Gastrocnemius medialis (tissue), 4 donors: ENCODE measurements around the gene CADM3.

Source experiments
- POLR2A ChIP-seq, 2 donors: fragments of 450-650 bp; IDR thresholded peaks; one replicate each; pipeline ENCODE4 v1.6.1; 2017; ENCODE audit warnings: antibody characterized with exemption in 2 of 2, mild to moderate bottlenecking in 2 of 2, moderate library complexity in 2 of 2
- TF ChIP-seq, protein P1 (sequence below), 5 experiments: fragments of 450-650 bp in 3 of 5; fragments of 200-600 bp in 2 of 5; sonication (generic) in 2 of 5; IDR thresholded peaks in 4 of 5; conservative IDR thresholded peaks in 1 of 5; 1 replicate in 4 of 5; 2 replicates in 1 of 5; pipeline ENCODE4 v1.5.1; 2016 to 2019; ENCODE audit warnings: antibody characterized with exemption in 5 of 5, mild to moderate bottlenecking in 3 of 5, moderate library complexity in 3 of 5

DNA sequence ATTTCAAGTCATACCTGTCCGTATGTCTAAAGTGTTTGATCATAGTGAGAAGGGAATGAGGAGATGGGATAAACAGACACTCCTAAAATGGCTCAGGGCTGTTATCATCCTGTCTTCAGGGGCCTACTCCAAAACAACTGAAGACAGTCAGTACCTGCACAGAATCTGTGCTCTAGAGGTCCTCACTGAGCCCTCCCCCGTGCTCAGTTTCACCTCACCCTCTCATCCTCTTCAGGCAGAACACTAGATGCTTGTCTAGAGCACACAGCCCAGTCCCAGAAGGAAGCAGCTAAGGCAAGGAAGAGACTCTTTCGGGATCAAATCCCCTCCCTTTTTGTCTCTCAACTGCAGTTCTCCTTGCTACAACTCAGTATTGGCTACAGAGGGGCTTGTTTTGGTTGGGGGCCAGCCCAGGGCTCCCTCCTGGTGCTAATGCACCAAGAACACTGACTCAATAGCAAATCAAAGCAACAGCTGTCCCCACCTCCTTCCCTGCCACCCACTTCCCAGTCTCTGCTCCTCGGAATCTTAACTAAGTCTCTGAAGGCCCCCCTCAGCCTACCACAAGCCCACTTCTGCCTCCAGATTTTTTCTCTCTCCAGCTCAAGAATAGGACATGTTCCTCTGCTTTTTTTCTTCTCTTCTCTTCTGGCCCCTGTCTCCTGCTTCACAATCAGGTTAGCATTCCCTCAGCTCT is 10.1 kb downstream of the CADM3 start:
- TF ChIP-seq, protein P1, sequence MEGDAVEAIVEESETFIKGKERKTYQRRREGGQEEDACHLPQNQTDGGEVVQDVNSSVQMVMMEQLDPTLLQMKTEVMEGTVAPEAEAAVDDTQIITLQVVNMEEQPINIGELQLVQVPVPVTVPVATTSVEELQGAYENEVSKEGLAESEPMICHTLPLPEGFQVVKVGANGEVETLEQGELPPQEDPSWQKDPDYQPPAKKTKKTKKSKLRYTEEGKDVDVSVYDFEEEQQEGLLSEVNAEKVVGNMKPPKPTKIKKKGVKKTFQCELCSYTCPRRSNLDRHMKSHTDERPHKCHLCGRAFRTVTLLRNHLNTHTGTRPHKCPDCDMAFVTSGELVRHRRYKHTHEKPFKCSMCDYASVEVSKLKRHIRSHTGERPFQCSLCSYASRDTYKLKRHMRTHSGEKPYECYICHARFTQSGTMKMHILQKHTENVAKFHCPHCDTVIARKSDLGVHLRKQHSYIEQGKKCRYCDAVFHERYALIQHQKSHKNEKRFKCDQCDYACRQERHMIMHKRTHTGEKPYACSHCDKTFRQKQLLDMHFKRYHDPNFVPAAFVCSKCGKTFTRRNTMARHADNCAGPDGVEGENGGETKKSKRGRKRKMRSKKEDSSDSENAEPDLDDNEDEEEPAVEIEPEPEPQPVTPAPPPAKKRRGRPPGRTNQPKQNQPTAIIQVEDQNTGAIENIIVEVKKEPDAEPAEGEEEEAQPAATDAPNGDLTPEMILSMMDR (IDR thresholded peaks at IDR 0.05 in 4 of 5, conservative IDR thresholded peaks at IDR 0.05 in 1 of 5) = no peak
- TF ChIP-seq POLR2A (IDR thresholded peaks at IDR 0.05) = no peak
